ENCODE data around the gene TMBIM6. TPM values are rescaled to one million over a fixed set of nuclear protein-coding genes. Genes with fewer than 3 reads are reported as not detected.

The TMBIM6 gene
- total and polyA plus RNA-seq, 9 of the 15 experiments (the other 6 are each of a cell fraction or from before 2014, with no cell fraction given) = 147 to 1,288 (median 352) TPM

GRCh38 chr12:49692851-49693250, 48.5 kb upstream of the TMBIM6 start (continued):
- TF ChIP-seq ZNF609 (CRISPR knock-in tag; IDR thresholded peaks at IDR 0.05; ENCODE audit: borderline replicate concordance) (no peak), CEBPG (CRISPR knock-in tag; IDR thresholded peaks at IDR 0.05) (peak; percentile 33; the same call in 1 of the 2 replicates), CEBPG (tag; conservative IDR thresholded peaks at IDR 0.05 in 1 of 2, IDR thresholded peaks at IDR 0.05 in 1 of 2) (peak; percentile 26 to 48; a peak in 3 of 4 replicates), HOXB6 (CRISPR knock-in tag; IDR thresholded peaks at IDR 0.05; ENCODE audit: borderline replicate concordance) (no peak)

- FAIRE-seq (no peak), DNase-seq (ENCODE audit: extremely low read depth in 1 of 4, low spot score in 3 of 4) (no peak), ATAC-seq (no peak)
- no TSS peak for BruUV-seq (replicated peaks)
- Histone ChIP-seq H3K27ac (ENCODE audit: extremely low read depth, low read depth, low read length) (no peak overlapping the region), H3K4me3 (no peak overlapping the region), H3K4me2 (ENCODE audit: insufficient read depth, low read length) (no peak overlapping the region), H3K9ac (ENCODE audit: insufficient read depth in 1 of 2, low read depth in 2 of 2, low read length in 2 of 2) (no peak overlapping the region), H2AFZ (ENCODE audit: low read depth, low read length) (no peak overlapping the region), H3K4me1 (replicated peaks in 1 of 2; ENCODE audit: control insufficient read depth in 2 of 2, insufficient read depth in 2 of 2, low read length in 2 of 2) (peaks cover 0 to 20% of the 10 kb centered on the region in 2 experiments; a peak in 4 of 5 replicates), H3K79me2 (ENCODE audit: control insufficient read depth, insufficient read depth, low read length) (no peaks in the 10 kb centered on the region), H3K9me3 (replicated peaks; ENCODE audit: control insufficient read depth, insufficient read depth, low read depth, low read length) (no peaks in the 10 kb centered on the region), H3K9me1 (ENCODE audit: control insufficient read depth, insufficient read depth, low read length) (no peaks in the 10 kb centered on the region), H3K27me3 (ENCODE audit: control insufficient read depth in 2 of 2, insufficient read depth in 2 of 2, low read length in 2 of 2) (no peaks in the 10 kb centered on the region), H3K36me3 (ENCODE audit: control insufficient read depth, insufficient read depth, low read length) (no peaks in the 10 kb centered on the region), H4K20me1 (replicated peaks; ENCODE audit: control insufficient read depth, insufficient read depth, low read length) (no peaks in the 10 kb centered on the region)
- intact Hi-C loops (cut with micrococcal nuclease) (no loop called here), in situ Hi-C loops (cut with MboI) (no loop called here)
- ChIA-PET POLR2A (no interaction called here), CTCF (ENCODE audit: low intra/inter-chr PET ratio) (interaction anchor here (0.7 kb wide), 1 partner anchor 15 kb away, joined by 5 read pairs; no protein-coding TSS in a partner anchor)
- WGBS (ENCODE audit: insufficient coverage, low coverage, missing lambda C conversion rate) = 70% methylated on average over 8 of the region's 8 CpGs
- TF ChIP-seq ZNF133 (CRISPR knock-in tag; IDR thresholded peaks at IDR 0.05) (no peak), RBM25 (IDR thresholded peaks at IDR 0.05; ENCODE audit: low read depth, low read length, severe bottlenecking) (peak; percentile 23), ZFP36 (IDR thresholded peaks at IDR 0.05; ENCODE audit: low read depth, low read length, partially characterized antibody) (no peak), ZNF121 (CRISPR knock-in tag; conservative IDR thresholded peaks at IDR 0.05) (peak; percentile 53), ZKSCAN1 (IDR thresholded peaks at IDR 0.05; ENCODE audit: low read depth, low read length) (no peak), ETV1 (tag; conservative IDR thresholded peaks at IDR 0.05; ENCODE audit: low read depth) (no peak), NBN (IDR thresholded peaks at IDR 0.05; ENCODE audit: low read depth) (no peak)
These were observed 47.4 kb upstream of the TMBIM6 start for GRCh38 chr12:49693931-49694444.

Measured in K562 (cell line).